ENCODE results near the gene XPR1. TPM values are rescaled to one million over a fixed set of nuclear protein-coding genes. Genes with fewer than 3 reads are reported as not detected.

Gene XPR1
- total RNA-seq, 1 experiment from 2014 or later: 30.7 TPM

DNA sequence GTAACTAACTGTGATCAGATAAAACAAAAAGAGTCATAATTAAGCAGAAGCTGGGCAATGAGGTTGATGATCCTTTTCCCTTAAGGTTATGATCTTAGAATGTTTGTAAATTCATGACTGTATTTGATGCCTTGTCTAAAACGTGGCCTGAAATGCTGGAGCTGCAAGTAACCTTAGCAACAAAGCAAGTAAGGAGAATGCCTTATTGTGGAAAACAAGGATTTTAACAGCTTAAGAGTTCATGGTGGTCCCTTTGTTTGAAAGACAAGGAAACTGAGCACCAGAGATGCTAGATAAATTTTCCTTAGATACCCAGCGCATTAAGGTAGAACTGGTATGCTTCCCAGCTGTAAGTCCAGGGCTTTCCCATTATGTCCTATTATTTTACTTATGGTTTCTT, 25.7 kb upstream of the XPR1 start:
- TF ChIP-seq, protein P1, sequence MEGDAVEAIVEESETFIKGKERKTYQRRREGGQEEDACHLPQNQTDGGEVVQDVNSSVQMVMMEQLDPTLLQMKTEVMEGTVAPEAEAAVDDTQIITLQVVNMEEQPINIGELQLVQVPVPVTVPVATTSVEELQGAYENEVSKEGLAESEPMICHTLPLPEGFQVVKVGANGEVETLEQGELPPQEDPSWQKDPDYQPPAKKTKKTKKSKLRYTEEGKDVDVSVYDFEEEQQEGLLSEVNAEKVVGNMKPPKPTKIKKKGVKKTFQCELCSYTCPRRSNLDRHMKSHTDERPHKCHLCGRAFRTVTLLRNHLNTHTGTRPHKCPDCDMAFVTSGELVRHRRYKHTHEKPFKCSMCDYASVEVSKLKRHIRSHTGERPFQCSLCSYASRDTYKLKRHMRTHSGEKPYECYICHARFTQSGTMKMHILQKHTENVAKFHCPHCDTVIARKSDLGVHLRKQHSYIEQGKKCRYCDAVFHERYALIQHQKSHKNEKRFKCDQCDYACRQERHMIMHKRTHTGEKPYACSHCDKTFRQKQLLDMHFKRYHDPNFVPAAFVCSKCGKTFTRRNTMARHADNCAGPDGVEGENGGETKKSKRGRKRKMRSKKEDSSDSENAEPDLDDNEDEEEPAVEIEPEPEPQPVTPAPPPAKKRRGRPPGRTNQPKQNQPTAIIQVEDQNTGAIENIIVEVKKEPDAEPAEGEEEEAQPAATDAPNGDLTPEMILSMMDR (conservative IDR thresholded peaks at IDR 0.05; ENCODE audit: low read depth, low read length): no peak
- no peak for TF ChIP-seq EZH2 (IDR thresholded peaks at IDR 0.05; ENCODE audit: borderline replicate concordance, low read depth, low read length, poor library complexity, severe bottlenecking)
- CTCF ChIA-PET: no interaction called here
- POLR2A ChIA-PET (ENCODE audit: low non-redundant PET): no interaction called here
- intact Hi-C loops (cut with micrococcal nuclease; ENCODE audit: unreplicated experiment): no loop called here
- Histone ChIP-seq H3K4me1 (ENCODE audit: insufficient read depth, low read length, poor library complexity, severe bottlenecking) (no peaks in the 10 kb centered on the region), H3K9me3 (ENCODE audit: low read depth, low read length, poor library complexity, severe bottlenecking) (no peaks in the 10 kb centered on the region), H3K27ac (ENCODE audit: low read depth, low read length, poor library complexity, severe bottlenecking) (no peak overlapping the region), H3K27me3 (replicated peaks; ENCODE audit: insufficient read depth, low read depth, low read length, poor library complexity) (no peaks in the 10 kb centered on the region), H3K4me3 (ENCODE audit: low read depth, low read length, poor library complexity, severe bottlenecking) (no peak overlapping the region), H3K36me3 (ENCODE audit: insufficient read depth, low read length, poor library complexity, severe bottlenecking) (no peaks in the 10 kb centered on the region)
- BruUV-seq (replicated peaks): no TSS peak
- DNase-seq (ENCODE audit: low spot score): no peak

DNA sequence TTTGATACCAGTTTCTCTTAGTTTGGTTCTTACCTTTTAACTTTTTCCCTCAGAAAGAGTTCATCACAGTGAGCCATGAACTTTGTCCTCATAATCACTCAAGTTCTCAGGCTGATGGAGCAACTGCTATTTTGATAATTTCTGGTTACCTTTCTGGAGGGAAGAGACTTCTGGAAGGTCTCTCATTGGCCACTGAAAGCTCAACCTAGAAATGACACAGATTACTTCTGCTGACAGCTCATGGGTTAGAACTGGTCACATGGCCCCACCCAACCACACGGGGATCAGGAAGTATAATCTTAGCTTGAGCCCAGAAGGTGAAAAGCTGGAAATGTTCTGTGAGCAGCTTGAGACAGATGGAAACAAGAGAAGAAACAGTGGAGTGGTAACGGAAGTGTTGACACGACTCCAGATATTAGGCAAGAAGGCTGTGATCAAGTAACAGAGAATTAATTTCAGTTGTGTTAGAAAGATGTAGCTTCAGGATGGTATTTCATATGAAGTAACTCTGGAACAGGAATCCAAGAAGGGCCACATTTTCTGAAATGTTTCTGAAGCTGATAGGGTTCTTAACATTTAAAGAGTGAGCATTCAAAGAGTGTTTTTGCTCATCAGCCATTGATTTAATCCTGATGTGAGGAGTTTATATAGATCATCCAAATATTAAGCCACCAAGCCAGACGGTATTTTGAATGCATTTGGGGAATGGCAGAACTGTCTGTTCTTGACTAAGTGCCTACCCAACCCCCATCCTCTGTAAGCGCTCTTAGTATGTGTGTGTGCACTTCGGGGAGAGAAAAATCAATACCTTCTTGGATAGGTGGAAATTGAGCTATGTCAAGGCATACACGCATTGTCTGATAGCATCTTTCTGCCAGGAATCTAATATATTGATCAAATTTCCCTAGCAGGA, 21.9 kb upstream of the XPR1 start:
- TF ChIP-seq, protein P1 (conservative IDR thresholded peaks at IDR 0.05; ENCODE audit: low read depth, low read length): no peak
- TF ChIP-seq EZH2 (IDR thresholded peaks at IDR 0.05; ENCODE audit: borderline replicate concordance, low read depth, low read length, poor library complexity, severe bottlenecking): no peak
- Histone ChIP-seq H3K27ac (ENCODE audit: low read depth, low read length, poor library complexity, severe bottlenecking) (no peak overlapping the region), H3K9me3 (ENCODE audit: low read depth, low read length, poor library complexity, severe bottlenecking) (no peaks in the 10 kb centered on the region), H3K27me3 (replicated peaks; ENCODE audit: insufficient read depth, low read depth, low read length, poor library complexity) (no peaks in the 10 kb centered on the region), H3K36me3 (ENCODE audit: insufficient read depth, low read length, poor library complexity, severe bottlenecking) (no peaks in the 10 kb centered on the region), H3K4me3 (ENCODE audit: low read depth, low read length, poor library complexity, severe bottlenecking) (no peak overlapping the region), H3K4me1 (ENCODE audit: insufficient read depth, low read length, poor library complexity, severe bottlenecking) (no peaks in the 10 kb centered on the region)
- CTCF ChIA-PET: no interaction called here
- POLR2A ChIA-PET (ENCODE audit: low non-redundant PET): interaction anchor here (0.6 kb wide), 1 partner anchor 584 kb away, joined by 3 read pairs; no protein-coding TSS in a partner anchor
- no peak for DNase-seq (ENCODE audit: low spot score)
- no TSS peak for BruUV-seq (replicated peaks)
- intact Hi-C loops (cut with micrococcal nuclease; ENCODE audit: unreplicated experiment): no loop called here

DNA sequence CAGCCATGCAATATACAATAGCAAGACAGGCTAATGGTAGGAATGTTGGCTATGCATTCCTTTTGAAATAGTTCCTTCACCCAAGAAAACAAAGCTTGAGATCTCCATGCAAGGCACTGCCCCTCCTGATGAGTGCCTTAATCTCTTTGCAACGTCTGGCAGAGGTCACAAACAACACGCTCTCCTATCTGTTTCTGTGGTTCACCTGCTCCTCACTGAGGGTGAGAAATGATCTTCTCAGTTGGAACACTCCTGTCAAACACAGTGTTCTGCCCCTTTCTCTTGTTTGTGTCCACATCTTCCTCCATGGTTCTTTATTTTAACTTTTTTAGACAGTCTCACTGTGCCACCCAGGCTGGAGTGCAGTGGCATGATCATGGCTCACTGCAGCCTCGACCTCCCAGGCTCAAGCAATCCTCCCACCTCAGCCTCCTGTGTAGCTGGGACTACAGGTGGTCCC, 21.2 kb upstream of the XPR1 start:
- no TSS peak for BruUV-seq (replicated peaks)
- Histone ChIP-seq H3K27me3 (replicated peaks; ENCODE audit: insufficient read depth, low read depth, low read length, poor library complexity) (no peaks in the 10 kb centered on the region), H3K4me1 (ENCODE audit: insufficient read depth, low read length, poor library complexity, severe bottlenecking) (no peaks in the 10 kb centered on the region), H3K4me3 (ENCODE audit: low read depth, low read length, poor library complexity, severe bottlenecking) (no peak overlapping the region), H3K9me3 (ENCODE audit: low read depth, low read length, poor library complexity, severe bottlenecking) (no peaks in the 10 kb centered on the region), H3K36me3 (ENCODE audit: insufficient read depth, low read length, poor library complexity, severe bottlenecking) (no peaks in the 10 kb centered on the region), H3K27ac (ENCODE audit: low read depth, low read length, poor library complexity, severe bottlenecking) (no peak overlapping the region)
- CTCF ChIA-PET: no interaction called here
- POLR2A ChIA-PET (ENCODE audit: low non-redundant PET): no interaction called here
- intact Hi-C loops (cut with micrococcal nuclease; ENCODE audit: unreplicated experiment): no loop called here
- TF ChIP-seq, protein P1 (conservative IDR thresholded peaks at IDR 0.05; ENCODE audit: low read depth, low read length): no peak
- TF ChIP-seq EZH2 (IDR thresholded peaks at IDR 0.05; ENCODE audit: borderline replicate concordance, low read depth, low read length, poor library complexity, severe bottlenecking): no peak
- DNase-seq (ENCODE audit: low spot score): no peak
